GF-D8 (cell line): ENCODE data around the gene MTHFR.

ENCODE experiments used
- DNase-seq: peaks from one replicate; lab custom pipeline; 2025; lab: John Stamatoyannopoulos, UW

The MTHFR gene

GRCh38 chr1:11805422-11806306 lies at the start of gene MTHFR, which contains the start of gene CLCN6:
Gene MTHFR (minus strand): TSS chr1:11805964. CDS start chr1:11803116, 2,848 bp downstream.
Gene CLCN6 (plus strand): TSS chr1:11806191. CDS start chr1:11806263, 72 bp downstream.
- peak; percentile 95 for DNase-seq

DNA sequence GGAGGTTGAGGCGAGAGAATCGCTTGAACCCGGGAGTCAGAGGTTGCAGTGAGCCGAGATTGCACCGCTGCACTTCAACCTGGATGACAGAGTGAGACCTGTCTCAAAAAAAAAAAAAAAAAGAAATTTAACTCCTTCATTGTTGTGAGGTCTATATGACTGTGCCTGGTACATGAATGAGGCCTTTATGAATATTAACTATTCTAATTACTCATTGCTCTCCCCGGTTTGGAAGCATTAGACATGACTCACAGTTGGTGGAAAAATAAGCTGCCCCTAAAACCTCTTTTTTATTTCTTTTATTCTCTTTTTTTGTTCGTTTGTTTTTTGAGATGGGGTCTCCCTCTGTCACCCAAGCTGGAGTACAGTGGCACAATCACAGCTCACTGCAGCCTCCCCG lies 49.7 kb upstream of the MTHFR start:
- DNase-seq: no peak

GRCh38 chr1:11854519-11854918 lies 48.8 kb upstream of the MTHFR start:
- no peak for DNase-seq

DNA sequence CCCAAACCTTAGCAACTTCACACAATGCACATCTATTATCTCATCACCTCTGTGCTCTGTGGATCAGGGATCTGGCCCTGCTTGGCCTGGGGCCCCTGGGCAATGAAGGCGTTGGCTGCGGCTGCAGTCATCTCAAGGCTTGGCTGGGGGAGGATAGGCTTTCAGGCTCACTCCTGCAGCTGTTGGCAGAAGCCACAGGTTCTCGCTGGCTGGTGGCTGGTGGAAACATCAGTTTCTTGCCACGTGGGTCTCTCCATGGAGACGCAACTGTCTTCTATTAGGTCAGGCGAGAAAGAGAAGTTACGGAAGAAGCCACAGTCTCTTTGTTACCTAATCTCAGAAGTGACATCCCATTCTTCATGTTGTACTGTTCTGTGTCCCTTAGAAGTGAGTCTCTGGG lies 45.4 kb upstream of the MTHFR start:
- peak; percentile 97 for DNase-seq

GRCh38 chr1:11850156-11850555 lies 44.4 kb upstream of the MTHFR start:
- no peak for DNase-seq

GRCh38 chr1:11848373-11848700 lies 42.6 kb upstream of the MTHFR start:
- DNase-seq: no peak

GRCh38 chr1:11847667-11848372 lies 42.1 kb upstream of the MTHFR start, which contains the start of gene NPPA:
Gene NPPA (minus strand): TSS chr1:11847783. CDS start chr1:11847684, 99 bp downstream.
- DNase-seq: no peak

GRCh38 chr1:11845641-11846335 lies 40.0 kb upstream of the MTHFR start:
- DNase-seq: no peak

DNA sequence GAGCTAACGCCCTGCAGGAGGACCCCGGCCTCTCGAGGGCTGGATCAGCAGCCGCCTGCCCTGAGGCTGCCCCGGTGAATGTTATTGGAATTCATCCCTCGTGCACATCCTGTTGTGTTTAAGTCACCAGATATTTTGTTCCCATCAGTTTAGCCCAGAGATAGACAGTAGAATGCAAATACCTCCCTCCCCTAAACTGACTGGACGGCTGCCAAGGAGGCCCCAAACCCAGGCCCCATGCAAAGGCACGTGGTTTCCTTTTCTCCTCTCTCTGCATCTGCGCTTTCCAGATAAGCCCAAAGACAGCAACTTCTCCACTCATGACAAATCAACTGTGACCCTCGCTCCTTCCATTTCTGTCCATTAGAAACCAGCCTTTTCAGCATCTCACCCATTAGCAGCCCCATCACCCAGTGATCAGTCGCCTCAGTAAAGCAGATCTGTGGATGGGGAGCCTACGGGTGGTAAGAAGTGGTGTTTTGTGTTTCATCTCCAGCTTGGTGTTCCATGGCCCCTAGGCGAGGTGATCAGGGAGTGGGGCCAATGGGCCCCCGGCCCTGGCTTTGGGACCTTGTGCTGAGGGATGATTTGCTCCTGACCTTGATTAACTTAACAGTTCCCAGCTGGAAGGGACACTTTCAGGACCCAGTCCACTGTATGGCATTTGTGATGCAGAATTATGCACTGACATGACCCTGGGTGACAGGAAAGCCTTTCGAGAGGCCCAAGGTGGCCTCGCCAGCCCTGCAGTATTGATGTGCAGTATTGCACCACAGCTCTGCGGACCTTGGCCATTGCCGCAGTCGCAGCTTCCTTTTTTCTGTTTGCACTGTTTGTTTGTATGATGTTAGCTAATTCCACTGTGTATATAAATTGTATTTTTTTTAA lies 36.6 kb upstream of the MTHFR start:
- peak; percentile 91 for DNase-seq

- DNase-seq: no peak
Observed at GRCh38 chr1:11841245-11842153, 35.7 kb upstream of the MTHFR start.

DNA sequence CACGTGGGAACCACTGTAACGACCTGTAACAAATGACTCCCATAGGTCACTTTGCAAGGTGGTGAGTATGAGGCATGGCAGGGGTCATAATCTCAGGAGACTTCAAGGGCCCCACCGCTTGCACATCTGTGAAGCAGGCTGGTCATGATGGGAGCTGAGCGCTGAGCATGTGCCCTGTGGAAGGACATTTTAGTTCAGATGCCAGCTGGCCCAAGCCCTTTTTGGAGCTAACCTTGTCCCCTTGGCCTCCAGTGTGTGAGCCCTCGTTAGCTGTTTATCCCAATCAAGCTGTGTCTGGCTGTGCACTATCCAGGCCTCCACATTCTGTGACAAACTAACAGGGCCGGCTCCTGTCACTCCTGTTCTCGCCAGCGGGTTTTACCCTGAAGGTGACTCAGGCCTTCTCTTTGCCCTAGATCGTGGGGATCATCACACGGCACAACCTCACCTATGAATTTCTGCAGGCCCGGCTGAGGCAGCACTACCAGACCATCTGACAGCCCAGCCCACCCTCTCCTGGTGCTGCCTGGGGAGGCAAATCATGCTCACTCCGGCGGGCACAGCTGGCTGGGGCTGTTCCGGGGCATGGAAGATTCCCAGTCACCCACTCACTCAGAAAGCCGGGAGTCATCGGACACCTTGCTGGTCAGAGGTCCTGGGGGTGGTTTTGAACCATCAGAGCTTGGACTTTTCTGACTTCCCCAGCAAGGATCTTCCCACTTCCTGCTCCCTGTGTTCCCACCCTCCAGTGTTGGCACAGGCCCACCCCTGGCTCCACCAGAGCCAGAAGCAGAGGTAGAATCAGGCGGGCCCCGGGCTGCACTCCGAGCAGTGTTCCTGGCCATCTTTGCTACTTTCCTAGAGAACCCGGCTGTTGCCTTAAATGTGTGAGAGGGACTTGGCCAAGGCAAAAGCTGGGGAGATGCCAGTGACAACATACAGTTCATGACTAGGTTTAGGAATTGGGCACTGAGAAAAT lies 34.3 kb upstream of the MTHFR start:
- DNase-seq: no peak

GRCh38 chr1:11838349-11839272 lies 32.8 kb upstream of the MTHFR start:
- DNase-seq: peak; percentile 10

GRCh38 chr1:11837767-11838348 lies 32.1 kb upstream of the MTHFR start:
- DNase-seq: no peak

DNA sequence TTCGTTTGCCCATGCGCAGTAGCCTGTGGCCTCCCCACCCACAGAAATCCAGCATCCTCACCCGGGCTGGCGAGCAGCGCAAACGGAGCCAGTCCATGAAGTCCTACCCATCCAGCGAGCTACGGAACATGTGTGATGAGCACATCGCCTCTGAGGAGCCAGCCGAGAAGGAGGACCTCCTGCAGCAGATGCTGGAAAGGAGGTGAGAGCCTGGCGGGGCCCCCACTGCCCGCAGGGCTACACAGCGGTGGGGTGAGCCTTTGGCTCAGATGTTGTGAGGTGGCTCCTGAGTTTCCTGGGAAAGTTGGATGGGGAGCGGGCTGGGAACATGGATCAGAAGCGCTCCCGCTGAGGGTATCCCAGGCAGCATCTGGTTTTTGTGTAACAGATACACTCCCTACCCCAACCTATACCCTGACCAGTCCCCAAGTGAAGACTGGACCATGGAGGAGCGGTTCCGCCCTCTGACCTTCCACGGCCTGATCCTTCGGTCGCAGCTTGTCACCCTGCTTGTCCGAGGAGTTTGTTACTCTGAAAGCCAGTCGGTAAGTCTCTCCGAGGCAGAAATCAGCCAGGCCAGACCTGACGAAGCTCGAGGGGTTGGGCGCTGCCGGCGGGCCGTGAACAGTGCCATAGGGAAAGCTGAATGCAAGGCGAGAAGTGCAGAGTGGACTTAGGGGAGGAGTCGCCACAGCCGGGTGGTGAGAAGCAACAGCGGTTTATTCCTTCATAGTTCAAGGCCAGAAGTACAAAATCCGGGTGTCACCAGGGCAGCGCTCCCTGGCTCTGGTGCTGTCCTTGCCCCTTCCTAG lies 31.4 kb upstream of the MTHFR start:
- DNase-seq: no peak

DNA sequence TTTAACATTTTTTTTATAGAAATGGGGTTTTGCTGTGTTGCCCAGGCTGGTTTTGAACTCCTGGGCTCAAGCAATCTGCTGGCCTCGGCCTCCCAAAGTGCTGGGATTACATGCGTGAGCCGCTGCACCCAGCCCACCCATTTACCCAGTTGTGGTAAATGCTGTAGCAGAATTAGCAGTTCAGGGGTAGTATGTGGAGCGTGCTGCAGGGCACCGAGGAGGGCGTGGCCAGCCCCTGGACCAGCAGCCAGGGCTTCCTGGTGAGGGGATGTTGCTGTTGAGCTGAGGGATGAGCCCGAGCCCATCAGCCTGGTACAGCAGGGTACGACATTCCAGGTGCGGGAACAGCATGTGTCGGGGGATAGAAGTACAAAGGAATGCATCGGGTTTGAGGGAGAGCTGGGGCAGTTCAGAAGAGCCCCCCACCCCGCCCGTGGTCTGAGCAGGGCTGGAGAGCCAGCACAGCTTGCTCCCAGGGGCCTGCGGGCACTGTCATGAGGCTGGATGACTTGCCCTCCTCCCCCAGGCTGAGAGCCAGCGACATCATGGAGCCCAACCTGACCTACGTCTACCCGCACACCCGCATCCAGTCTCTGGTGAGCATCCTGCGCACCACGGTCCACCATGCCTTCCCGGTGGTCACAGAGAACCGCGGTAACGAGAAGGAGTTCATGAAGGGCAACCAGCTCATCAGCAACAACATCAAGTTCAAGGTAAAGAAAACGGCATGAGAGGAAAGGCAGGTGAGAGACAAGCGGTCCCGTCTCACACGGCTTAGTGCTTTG lies 29.9 kb upstream of the MTHFR start:
- DNase-seq: no peak

DNA sequence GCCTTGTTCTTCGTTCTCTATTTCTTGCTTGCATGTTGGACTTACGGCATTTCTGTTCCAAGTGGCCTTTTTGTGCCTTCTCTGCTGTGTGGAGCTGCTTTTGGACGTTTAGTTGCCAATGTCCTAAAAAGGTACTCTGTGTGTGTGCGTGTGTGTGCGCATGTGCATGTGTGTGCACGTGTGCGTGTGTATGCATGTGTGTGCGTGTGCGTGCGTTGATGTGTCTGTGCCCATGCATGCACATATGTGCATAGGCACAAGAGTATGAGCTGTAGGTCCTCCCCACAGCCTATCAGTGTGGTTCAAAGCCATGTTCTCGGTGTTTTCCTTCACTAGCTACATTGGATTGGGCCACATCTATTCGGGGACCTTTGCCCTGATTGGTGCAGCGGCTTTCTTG lies 28.1 kb upstream of the MTHFR start:
- DNase-seq: no peak
